ENCODE measurements around the gene SLC23A2. TPM values are rescaled to one million over a fixed set of nuclear protein-coding genes. Genes with fewer than 3 reads are reported as not detected.

SLC23A2 gene
- total RNA-seq, 4 donors from 2014 or later, result 10.5 to 29.0 (median 20.4) TPM

DNA sequence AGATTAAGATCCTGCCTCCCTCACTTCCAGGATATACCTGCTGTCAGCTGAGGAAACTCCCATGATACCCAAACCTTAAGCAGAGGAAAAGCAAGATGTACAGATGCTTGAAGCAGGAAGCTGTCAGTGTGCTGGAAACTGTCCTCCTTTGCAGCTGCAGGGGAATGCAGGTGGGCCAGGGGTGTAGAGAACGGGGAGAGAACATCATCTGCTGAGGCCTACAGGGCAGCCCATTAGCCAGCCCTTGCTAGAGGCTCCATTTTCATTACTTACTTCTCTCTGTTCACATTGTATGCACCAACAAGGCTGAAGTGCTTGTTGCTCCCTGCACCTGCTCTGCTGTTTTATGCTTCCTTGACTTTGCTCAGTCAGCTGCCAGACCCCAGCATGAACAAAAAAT, 160.5 kb downstream of the SLC23A2 start:
- WGBS, result 87% methylated on average over 1 of the region's 1 CpG
- Histone ChIP-seq H3K4me1 (no peaks in the 10 kb centered on the region), H3K4me3 (no peak overlapping the region), H3K36me3 (no peaks in the 10 kb centered on the region), H3K9me3 (no peaks in the 10 kb centered on the region), H3K27ac (no peak overlapping the region), H3K27me3 (no peaks in the 10 kb centered on the region)
- no peak for DNase-seq (ENCODE audit: low spot score in 2 of 2)
- TF ChIP-seq POLR2AphosphoS5 (IDR thresholded peaks at IDR 0.05) (no peak), POLR2A (IDR thresholded peaks at IDR 0.05) (no peak), EP300 (IDR thresholded peaks at IDR 0.05) (no peak)
- TF ChIP-seq, protein P1, sequence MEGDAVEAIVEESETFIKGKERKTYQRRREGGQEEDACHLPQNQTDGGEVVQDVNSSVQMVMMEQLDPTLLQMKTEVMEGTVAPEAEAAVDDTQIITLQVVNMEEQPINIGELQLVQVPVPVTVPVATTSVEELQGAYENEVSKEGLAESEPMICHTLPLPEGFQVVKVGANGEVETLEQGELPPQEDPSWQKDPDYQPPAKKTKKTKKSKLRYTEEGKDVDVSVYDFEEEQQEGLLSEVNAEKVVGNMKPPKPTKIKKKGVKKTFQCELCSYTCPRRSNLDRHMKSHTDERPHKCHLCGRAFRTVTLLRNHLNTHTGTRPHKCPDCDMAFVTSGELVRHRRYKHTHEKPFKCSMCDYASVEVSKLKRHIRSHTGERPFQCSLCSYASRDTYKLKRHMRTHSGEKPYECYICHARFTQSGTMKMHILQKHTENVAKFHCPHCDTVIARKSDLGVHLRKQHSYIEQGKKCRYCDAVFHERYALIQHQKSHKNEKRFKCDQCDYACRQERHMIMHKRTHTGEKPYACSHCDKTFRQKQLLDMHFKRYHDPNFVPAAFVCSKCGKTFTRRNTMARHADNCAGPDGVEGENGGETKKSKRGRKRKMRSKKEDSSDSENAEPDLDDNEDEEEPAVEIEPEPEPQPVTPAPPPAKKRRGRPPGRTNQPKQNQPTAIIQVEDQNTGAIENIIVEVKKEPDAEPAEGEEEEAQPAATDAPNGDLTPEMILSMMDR (IDR thresholded peaks at IDR 0.05), result no peak

DNA sequence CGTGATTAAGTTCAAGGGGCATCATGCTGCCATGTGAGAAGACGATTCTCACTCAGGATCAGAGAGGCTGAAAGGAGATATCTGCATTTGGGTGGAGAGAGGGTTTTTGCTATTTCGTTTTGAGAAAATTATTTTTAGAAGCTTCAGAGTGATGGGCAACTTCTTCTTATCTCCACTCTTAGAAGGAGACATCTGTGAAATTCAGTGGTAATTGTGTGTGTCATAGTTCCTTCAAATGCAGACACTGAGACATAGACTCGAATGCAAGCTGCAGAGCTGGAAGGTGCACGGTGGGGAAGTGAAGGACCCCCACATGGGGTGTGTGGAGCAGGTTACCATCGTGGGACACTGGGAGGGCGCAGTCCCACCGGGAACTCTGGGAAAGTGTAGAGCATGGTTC, 162.8 kb downstream of the SLC23A2 start:
- TF ChIP-seq POLR2A (IDR thresholded peaks at IDR 0.05) (no peak), EP300 (IDR thresholded peaks at IDR 0.05) (no peak), POLR2AphosphoS5 (IDR thresholded peaks at IDR 0.05) (no peak)
- TF ChIP-seq, protein P1 (IDR thresholded peaks at IDR 0.05), result no peak
- no peak for DNase-seq (ENCODE audit: low spot score in 2 of 2)
- H3K27me3 ChIP-seq, result no peaks in the 10 kb centered on the region
- peaks cover 5% of the 10 kb centered on the region for H3K4me1 ChIP-seq
- WGBS, result 69% methylated on average over 8 of the region's 8 CpGs
- no peaks in the 10 kb centered on the region for H3K36me3 ChIP-seq
- no peaks in the 10 kb centered on the region for H3K9me3 ChIP-seq
- H3K4me3 ChIP-seq, result no peak overlapping the region
- H3K27ac ChIP-seq, result no peak overlapping the region

DNA sequence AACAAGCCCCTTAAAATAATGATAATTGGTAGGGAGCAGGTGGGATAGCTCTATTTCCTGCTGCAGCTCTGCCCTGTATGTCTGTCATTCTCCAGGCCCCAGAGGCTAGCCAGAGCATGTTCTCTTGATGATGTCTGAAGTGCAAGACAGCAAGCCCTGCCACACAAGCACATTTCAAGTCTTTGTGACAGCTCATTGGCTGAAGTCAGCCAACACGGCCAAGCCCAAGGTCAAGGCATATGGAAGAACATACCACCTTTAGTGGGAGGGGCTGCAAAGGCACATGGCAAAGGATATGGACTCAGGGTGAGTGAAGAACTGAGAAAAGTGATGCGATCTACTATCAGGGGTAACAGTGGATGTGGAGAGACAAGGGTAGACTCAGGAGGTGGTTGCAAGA, 163.6 kb downstream of the SLC23A2 start:
- Histone ChIP-seq H3K9me3 (no peaks in the 10 kb centered on the region), H3K27ac (no peak overlapping the region), H3K36me3 (no peaks in the 10 kb centered on the region), H3K27me3 (no peaks in the 10 kb centered on the region), H3K4me3 (no peak overlapping the region), H3K4me1 (peaks cover 5% of the 10 kb centered on the region)
- DNase-seq (ENCODE audit: low spot score in 2 of 2), result no peak
- no peak for TF ChIP-seq POLR2A (IDR thresholded peaks at IDR 0.05)
- TF ChIP-seq EP300 (IDR thresholded peaks at IDR 0.05), result no peak
- no peak for TF ChIP-seq POLR2AphosphoS5 (IDR thresholded peaks at IDR 0.05)
- TF ChIP-seq, protein P1 (IDR thresholded peaks at IDR 0.05), result no peak
- 81% methylated on average over 2 of the region's 2 CpGs for WGBS

DNA sequence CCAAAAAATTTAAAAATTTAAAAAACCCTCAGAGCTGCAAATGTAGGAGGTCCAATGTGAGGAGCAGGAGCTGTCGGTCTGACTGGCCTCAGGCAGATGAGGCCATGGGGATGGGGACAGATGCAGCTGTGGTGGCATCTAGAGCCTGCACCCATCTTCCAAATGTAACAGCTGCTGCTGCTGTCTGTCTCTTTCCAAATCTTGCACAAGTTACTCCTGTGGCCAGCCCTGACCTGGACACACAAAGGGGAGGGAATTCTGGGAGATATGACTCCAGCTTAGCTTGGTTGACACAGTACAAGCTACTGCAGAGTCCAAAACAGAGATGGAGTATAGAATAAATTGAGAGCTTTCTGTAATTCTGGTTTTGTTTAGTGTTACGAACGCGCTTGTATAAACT, 164.4 kb downstream of the SLC23A2 start:
- Histone ChIP-seq H3K4me3 (no peak overlapping the region), H3K36me3 (no peaks in the 10 kb centered on the region), H3K27me3 (no peaks in the 10 kb centered on the region), H3K9me3 (no peaks in the 10 kb centered on the region), H3K4me1 (peaks cover 5% of the 10 kb centered on the region), H3K27ac (peak overlapping the region; percentile 3)
- no peak for DNase-seq (ENCODE audit: low spot score in 2 of 2)
- WGBS, result 55% methylated on average over 4 of the region's 4 CpGs
- TF ChIP-seq POLR2A (IDR thresholded peaks at IDR 0.05) (no peak), EP300 (IDR thresholded peaks at IDR 0.05) (no peak), POLR2AphosphoS5 (IDR thresholded peaks at IDR 0.05) (no peak)
- TF ChIP-seq, protein P1 (IDR thresholded peaks at IDR 0.05), result no peak

DNA sequence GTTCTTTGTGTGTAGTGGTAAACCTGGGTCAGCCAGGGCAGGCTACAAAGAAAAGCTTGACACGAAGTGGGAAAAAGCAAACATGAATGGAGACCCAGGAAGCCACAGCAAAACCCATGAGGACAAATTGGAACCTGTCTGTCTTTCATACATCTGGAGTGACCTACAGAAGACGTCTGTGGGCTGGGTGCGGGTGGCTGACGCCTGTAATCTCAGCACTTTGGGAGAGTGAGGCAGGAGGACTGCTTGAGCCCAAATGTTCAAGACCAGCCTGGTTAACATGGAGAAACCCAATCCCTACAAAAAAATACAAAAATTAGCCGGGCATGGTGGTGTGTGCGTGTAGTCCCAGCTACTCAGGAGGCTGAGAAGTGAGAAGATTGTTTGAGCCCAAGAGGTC, 164.8 kb downstream of the SLC23A2 start:
- H3K27ac ChIP-seq, result peak overlapping the region; percentile 3
- peaks cover 5% of the 10 kb centered on the region for H3K4me1 ChIP-seq
- TF ChIP-seq POLR2A (IDR thresholded peaks at IDR 0.05) (no peak), POLR2AphosphoS5 (IDR thresholded peaks at IDR 0.05) (no peak), EP300 (IDR thresholded peaks at IDR 0.05) (no peak)
- TF ChIP-seq, protein P1 (IDR thresholded peaks at IDR 0.05), result no peak
- no peaks in the 10 kb centered on the region for H3K27me3 ChIP-seq
- DNase-seq (ENCODE audit: low spot score in 2 of 2), result no peak
- WGBS, result 69% methylated on average over 6 of the region's 6 CpGs
- no peak overlapping the region for H3K4me3 ChIP-seq
- H3K9me3 ChIP-seq, result no peaks in the 10 kb centered on the region
- no peaks in the 10 kb centered on the region for H3K36me3 ChIP-seq

All from suprapubic skin (tissue), 4 donors.